Thyroid gland (tissue), 4 donors: ENCODE measurements around the gene PPP4R1. TPM values are rescaled to one million over a fixed set of nuclear protein-coding genes. Genes with fewer than 3 reads are reported as not detected.
A peak's percentile ranks its signal among the peaks of the same experiment; 100 is the strongest.

Experiments
- DNase-seq, 2 donors: peaks; one replicate each; pipeline ENCODE4 v3.0.0-alpha.2; 2019
- H3K27ac ChIP-seq, 3 donors: fragments of 200-600 bp; sonication (generic); 1 replicate in 2 of 3; 2 replicates in 1 of 3; pipeline ENCODE4 v1.5.1; 2016 to 2019; ENCODE audit warnings: mild to moderate bottlenecking in 1 of 3, moderate library complexity in 1 of 3
- H3K27me3 ChIP-seq: fragments of 200-600 bp; sonication (generic); one replicate; pipeline ENCODE4 v1.5.1; 2019
- H3K36me3 ChIP-seq, 2 donors: fragments of 200-600 bp; sonication (generic); one replicate each; pipeline ENCODE4 v1.5.1; 2016 to 2019
- H3K4me1 ChIP-seq, 2 donors: fragments of 200-600 bp; sonication (generic); one replicate each; pipeline ENCODE4 v1.5.1; 2017 to 2019
- H3K4me3 ChIP-seq, 3 donors: fragments of 200-600 bp; sonication (generic); replicated peaks in 1 of 3; 1 replicate in 2 of 3; 2 replicates in 1 of 3; pipeline ENCODE4 v1.5.1; 2016; ENCODE audit warnings: mild to moderate bottlenecking in 1 of 3
- H3K9me3 ChIP-seq: fragments of 200-600 bp; sonication (generic); one replicate; pipeline ENCODE4 v1.5.1; 2017
- POLR2A ChIP-seq, 2 donors: fragments of 450-650 bp; IDR thresholded peaks; one replicate each; pipeline ENCODE4 v1.6.1; 2017; ENCODE audit warnings: antibody characterized with exemption in 2 of 2, mild to moderate bottlenecking in 2 of 2, moderate library complexity in 1 of 2
- WGBS, 2 donors: methylation state at CpG; one replicate each; pipeline ENCODE4 v1.1.5; 2017; 5-methylcytosine and 5-hydroxymethylcytosine counted together
- intact Hi-C: fragments of 100-400 bp; cut with DNase I; formaldehyde crosslinking; loops from one replicate; pipeline ENCODE4 v1.15.1; 2023
- total RNA-seq, 4 donors: library from RNA; depleted of rRNA; stranded (reverse); fragments of >200 nt; gene quantifications; one replicate each; pipeline ENCODE4 v1.2.3, GENCODE V29; 2016
- TF ChIP-seq, protein P1 (sequence below), 6 experiments: fragments of 200-600 bp in 3 of 6; fragments of 450-650 bp in 3 of 6; sonication (generic) in 3 of 6; IDR thresholded peaks; one replicate each; pipeline ENCODE4 v1.5.1; 2016 to 2019; ENCODE audit warnings: antibody characterized with exemption in 6 of 6, mild to moderate bottlenecking in 2 of 6, inconsistent platforms in 1 of 6, moderate library complexity in 1 of 6

Gene PPP4R1
- total RNA-seq, 4 donors from 2014 or later: 95.5 to 170 (median 110) TPM

DNA sequence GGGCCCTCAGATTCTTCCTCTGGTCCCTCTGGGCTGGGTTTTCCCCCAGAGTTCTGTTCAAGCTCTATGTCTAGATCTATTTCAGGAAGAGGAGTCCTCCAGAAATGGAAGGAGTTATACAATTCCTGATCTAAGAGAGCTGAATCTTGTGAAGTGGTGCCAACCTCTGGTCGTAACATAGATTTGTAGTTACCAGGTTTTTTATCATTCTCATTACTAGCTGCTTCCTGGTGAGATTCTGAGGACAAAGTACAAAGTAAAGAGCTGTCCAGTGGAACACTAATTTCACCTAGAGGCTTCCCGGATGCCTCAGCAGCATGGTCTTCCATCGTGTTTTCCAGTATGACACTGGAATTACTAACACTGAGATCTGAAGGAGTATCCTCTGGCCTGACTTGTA lies 44.1 kb downstream of the PPP4R1 start:
- no peak overlapping the region for H3K27ac ChIP-seq
- no peaks in the 10 kb centered on the region for H3K9me3 ChIP-seq
- TF ChIP-seq, protein P1, sequence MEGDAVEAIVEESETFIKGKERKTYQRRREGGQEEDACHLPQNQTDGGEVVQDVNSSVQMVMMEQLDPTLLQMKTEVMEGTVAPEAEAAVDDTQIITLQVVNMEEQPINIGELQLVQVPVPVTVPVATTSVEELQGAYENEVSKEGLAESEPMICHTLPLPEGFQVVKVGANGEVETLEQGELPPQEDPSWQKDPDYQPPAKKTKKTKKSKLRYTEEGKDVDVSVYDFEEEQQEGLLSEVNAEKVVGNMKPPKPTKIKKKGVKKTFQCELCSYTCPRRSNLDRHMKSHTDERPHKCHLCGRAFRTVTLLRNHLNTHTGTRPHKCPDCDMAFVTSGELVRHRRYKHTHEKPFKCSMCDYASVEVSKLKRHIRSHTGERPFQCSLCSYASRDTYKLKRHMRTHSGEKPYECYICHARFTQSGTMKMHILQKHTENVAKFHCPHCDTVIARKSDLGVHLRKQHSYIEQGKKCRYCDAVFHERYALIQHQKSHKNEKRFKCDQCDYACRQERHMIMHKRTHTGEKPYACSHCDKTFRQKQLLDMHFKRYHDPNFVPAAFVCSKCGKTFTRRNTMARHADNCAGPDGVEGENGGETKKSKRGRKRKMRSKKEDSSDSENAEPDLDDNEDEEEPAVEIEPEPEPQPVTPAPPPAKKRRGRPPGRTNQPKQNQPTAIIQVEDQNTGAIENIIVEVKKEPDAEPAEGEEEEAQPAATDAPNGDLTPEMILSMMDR (IDR thresholded peaks at IDR 0.05): no peak
- TF ChIP-seq POLR2A (IDR thresholded peaks at IDR 0.05): no peak
- peaks cover 0 to 10% of the 10 kb centered on the region in 2 donors for H3K36me3 ChIP-seq
- 90 to 91% methylated on average over 3 of the region's 3 CpGs for WGBS, 2 donors
- no peaks in the 10 kb centered on the region for H3K27me3 ChIP-seq
- DNase-seq: no peak
- H3K4me3 ChIP-seq: no peak overlapping the region
- intact Hi-C loops: no loop called here
- peaks cover 5 to 7% of the 10 kb centered on the region in 2 donors for H3K4me1 ChIP-seq

DNA sequence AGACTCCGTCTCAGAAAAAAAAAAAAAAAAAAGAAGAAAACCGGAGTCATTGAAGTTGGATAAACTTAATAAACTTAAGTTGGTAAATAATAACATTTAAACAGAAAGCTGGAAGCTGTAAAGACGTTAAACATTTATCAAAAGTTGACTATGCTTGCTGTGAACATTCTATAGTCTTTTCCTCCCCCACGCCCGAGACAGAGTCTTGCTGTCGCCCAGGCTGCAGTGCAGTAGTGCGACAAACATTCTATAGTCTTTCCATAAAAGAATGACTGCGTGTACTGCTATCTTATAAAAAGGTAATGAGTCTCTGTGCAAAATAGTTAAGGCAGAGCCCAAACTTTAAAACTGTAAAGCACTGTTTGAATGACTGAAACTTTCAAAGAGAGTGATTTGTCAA lies 45.2 kb downstream of the PPP4R1 start:
- no peak overlapping the region for H3K27ac ChIP-seq
- no peak for TF ChIP-seq POLR2A (IDR thresholded peaks at IDR 0.05)
- TF ChIP-seq, protein P1 (IDR thresholded peaks at IDR 0.05): no peak
- H3K9me3 ChIP-seq: no peaks in the 10 kb centered on the region
- peaks cover 13 to 18% of the 10 kb centered on the region in 2 donors for H3K4me1 ChIP-seq
- H3K36me3 ChIP-seq: peaks cover 0 to 10% of the 10 kb centered on the region in 2 donors
- WGBS, 2 donors: 88 to 90% methylated on average over 8 of the region's 8 CpGs
- H3K27me3 ChIP-seq: no peaks in the 10 kb centered on the region
- no peak overlapping the region for H3K4me3 ChIP-seq
- intact Hi-C loops: no loop called here
- no peak for DNase-seq

DNA sequence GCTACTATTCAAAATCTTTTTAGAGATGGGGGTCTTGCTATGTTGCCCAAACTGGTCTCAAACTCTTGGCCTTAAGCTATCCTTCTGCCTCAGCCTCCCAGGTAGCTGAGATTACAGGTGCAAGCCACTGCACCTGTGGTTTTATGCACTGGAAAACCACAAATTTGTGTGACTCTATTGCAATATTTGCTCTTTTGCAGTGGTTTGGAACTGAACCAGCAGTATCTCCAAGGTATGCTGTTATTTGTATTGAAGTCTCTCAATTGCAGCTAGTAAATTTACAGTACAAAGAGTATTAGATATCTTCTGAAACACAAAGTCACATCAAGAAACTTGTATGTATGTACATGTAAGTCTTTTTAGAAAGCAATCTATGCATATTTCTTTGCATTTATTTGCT lies 46.2 kb downstream of the PPP4R1 start:
- intact Hi-C loops: no loop called here
- Histone ChIP-seq H3K36me3 (peaks cover 0 to 10% of the 10 kb centered on the region in 2 donors), H3K4me3 (no peak overlapping the region), H3K27me3 (no peaks in the 10 kb centered on the region), H3K27ac (no peak overlapping the region), H3K4me1 (peaks cover 22 to 24% of the 10 kb centered on the region in 2 donors), H3K9me3 (no peaks in the 10 kb centered on the region)
- DNase-seq: no peak
- no peak for TF ChIP-seq POLR2A (IDR thresholded peaks at IDR 0.05)
- TF ChIP-seq, protein P1 (IDR thresholded peaks at IDR 0.05): no peak

- no peak overlapping the region for H3K4me3 ChIP-seq
- peaks cover 0 to 25% of the 10 kb centered on the region in 2 donors for H3K36me3 ChIP-seq
- DNase-seq: no peak
- TF ChIP-seq, protein P1 (IDR thresholded peaks at IDR 0.05): no peak
- TF ChIP-seq POLR2A (IDR thresholded peaks at IDR 0.05): no peak
- no peaks in the 10 kb centered on the region for H3K9me3 ChIP-seq
- 14 to 41% methylated on average over 2 of the region's 2 CpGs for WGBS, 2 donors
- peak overlapping the region in 2 of 3 donors; percentile 1 to 18 for H3K27ac ChIP-seq
- intact Hi-C loops: no loop called here
- peaks cover 22 to 37% of the 10 kb centered on the region in 2 donors for H3K4me1 ChIP-seq
- no peaks in the 10 kb centered on the region for H3K27me3 ChIP-seq
Measured at GRCh38 chr18:9565407-9565806, 49.0 kb downstream of the PPP4R1 start.

DNA sequence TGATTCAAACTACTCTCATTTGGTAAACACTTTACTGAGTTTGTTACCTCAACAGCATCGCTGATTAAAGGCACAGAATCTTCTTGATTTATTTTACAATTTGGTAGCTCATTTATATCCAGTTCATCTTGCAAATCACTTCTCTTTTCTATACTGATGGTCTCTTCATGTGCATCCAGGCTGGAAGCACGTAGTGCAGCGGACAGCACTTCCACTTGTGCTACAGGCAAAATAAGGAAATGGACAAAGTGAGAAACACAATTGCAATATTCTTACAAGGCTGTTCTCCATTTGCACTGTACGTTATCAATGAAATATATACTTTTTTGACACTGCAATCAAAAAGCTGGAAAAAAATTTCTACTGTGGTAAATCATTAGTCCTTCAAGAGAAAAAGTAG lies 51.0 kb downstream of the PPP4R1 start:
- Histone ChIP-seq H3K36me3 (peaks cover 7 to 16% of the 10 kb centered on the region in 2 donors), H3K27me3 (no peaks in the 10 kb centered on the region), H3K9me3 (no peaks in the 10 kb centered on the region), H3K4me3 (no peak overlapping the region), H3K27ac (no peak overlapping the region), H3K4me1 (peaks cover 22 to 37% of the 10 kb centered on the region in 2 donors)
- intact Hi-C loops: no loop called here
- no peak for DNase-seq
- 93 to 97% methylated on average over 4 of the region's 4 CpGs for WGBS, 2 donors
- TF ChIP-seq POLR2A (IDR thresholded peaks at IDR 0.05): no peak
- TF ChIP-seq, protein P1 (IDR thresholded peaks at IDR 0.05): no peak
